Loucy (cell line): ENCODE measurements around the gene CAMK2N1.

ENCODE experiments used
- H2AFZ ChIP-seq: fragments of 200-600 bp; sonication (generic); 2 replicates; pipeline ENCODE4 v1.6.0; 2016; ENCODE audit warnings: antibody characterized with exemption, mild to moderate bottlenecking, low read length, moderate library complexity
- H3F3A ChIP-seq: fragments of 200-600 bp; 2 replicates; pipeline ENCODE4 v1.6.0; 2016; ENCODE audit warnings: antibody characterized with exemption, low read depth, mild to moderate bottlenecking
- H3K27me3 ChIP-seq: fragments of 200-600 bp; sonication (generic); 2 replicates; pipeline ENCODE4 v1.6.1; 2014; ENCODE audit warnings: low read length, mild to moderate bottlenecking; ENCODE audit not compliant: insufficient read depth, poor library complexity, severe bottlenecking
- H3K36me3 ChIP-seq: fragments of 200-600 bp; sonication (generic); 2 replicates; pipeline ENCODE4 v1.6.1; 2016; ENCODE audit warnings: low read length; ENCODE audit not compliant: insufficient read depth
- H3K4me1 ChIP-seq: fragments of 200-600 bp; sonication (generic); 2 replicates; pipeline ENCODE4 v1.5.1; 2014; ENCODE audit warnings: low read length, mild to moderate bottlenecking; ENCODE audit not compliant: insufficient read depth, poor library complexity, severe bottlenecking
- H3K4me2 ChIP-seq: fragments of 200-600 bp; sonication (generic); 2 replicates; pipeline ENCODE4 v1.6.0; 2014; ENCODE audit warnings: antibody characterized with exemption, low read length, low read depth, mild to moderate bottlenecking; ENCODE audit not compliant: poor library complexity, severe bottlenecking
- H3K4me3 ChIP-seq: fragments of 200-600 bp; sonication (generic); 2 replicates; pipeline ENCODE4 v1.5.1; 2014; ENCODE audit warnings: low read length, mild to moderate bottlenecking, mixed read lengths; ENCODE audit not compliant: poor library complexity, severe bottlenecking
- H3K79me2 ChIP-seq: fragments of 200-600 bp; sonication (generic); 2 replicates; pipeline ENCODE4 v1.6.1; 2014; ENCODE audit warnings: low read length; ENCODE audit not compliant: insufficient read depth
- H3K9ac ChIP-seq: fragments of 200-600 bp; sonication (generic); 2 replicates; pipeline ENCODE4 v1.6.0; 2014; ENCODE audit warnings: mild to moderate bottlenecking, low read depth, low read length, moderate library complexity; ENCODE audit not compliant: poor library complexity, severe bottlenecking
- H3K9me2 ChIP-seq: fragments of 200-600 bp; sonication (generic); replicated peaks from 2 replicates; pipeline ENCODE4 v1.6.1; 2016; ENCODE audit warnings: low read depth, low read length, mixed read lengths
- H3K9me3 ChIP-seq: fragments of 200-600 bp; sonication (generic); 2 replicates; pipeline ENCODE4 v1.6.1; 2014; ENCODE audit warnings: mild to moderate bottlenecking, antibody characterized with exemption, low read length, low read depth; ENCODE audit not compliant: insufficient read depth
- H4K20me1 ChIP-seq: fragments of 200-600 bp; sonication (generic); 2 replicates; pipeline ENCODE4 v1.6.0; 2014; ENCODE audit warnings: antibody characterized with exemption, low read length, mild to moderate bottlenecking; ENCODE audit not compliant: insufficient read depth, poor library complexity, severe bottlenecking
- CTCF ChIP-seq: fragments of 200-600 bp; sonication (generic); conservative IDR thresholded peaks from 2 replicates; pipeline ENCODE4 v1.5.1; 2014; ENCODE audit warnings: mild to moderate bottlenecking, antibody characterized with exemption, low read length
- EZH2phosphoT487 ChIP-seq: fragments of 200-600 bp; IDR thresholded peaks from 2 replicates; pipeline ENCODE4 v1.6.1; 2018; ENCODE audit warnings: antibody characterized with exemption, mild to moderate bottlenecking, moderate library complexity, borderline replicate concordance

The CAMK2N1 gene

GRCh38 chr1:20463502-20463901, 22.5 kb downstream of the CAMK2N1 start:
- Histone ChIP-seq H3K9me3 (no peaks in the 10 kb centered on the region), H4K20me1 (no peaks in the 10 kb centered on the region), H3K4me1 (no peaks in the 10 kb centered on the region), H3K4me2 (no peak overlapping the region), H3K4me3 (no peak overlapping the region), H2AFZ (no peak overlapping the region), H3K36me3 (no peaks in the 10 kb centered on the region), H3K27me3 (no peaks in the 10 kb centered on the region), H3K9ac (no peak overlapping the region), H3K79me2 (no peaks in the 10 kb centered on the region), H3K9me2 (no peaks in the 10 kb centered on the region), H3F3A (no peaks in the 10 kb centered on the region)
- TF ChIP-seq EZH2phosphoT487 (no peak), CTCF (no peak)

- TF ChIP-seq EZH2phosphoT487, result no peak
- TF ChIP-seq CTCF, result no peak
- H3K36me3 ChIP-seq, result no peaks in the 10 kb centered on the region
- no peaks in the 10 kb centered on the region for H3K27me3 ChIP-seq
- H3K79me2 ChIP-seq, result no peaks in the 10 kb centered on the region
- H3K4me1 ChIP-seq, result no peaks in the 10 kb centered on the region
- no peak overlapping the region for H3K4me3 ChIP-seq
- no peak overlapping the region for H2AFZ ChIP-seq
- H3K9ac ChIP-seq, result no peak overlapping the region
- no peaks in the 10 kb centered on the region for H3K9me3 ChIP-seq
- H3K4me2 ChIP-seq, result no peak overlapping the region
- H3K9me2 ChIP-seq, result no peaks in the 10 kb centered on the region
- no peaks in the 10 kb centered on the region for H4K20me1 ChIP-seq
- H3F3A ChIP-seq, result no peaks in the 10 kb centered on the region
These were observed 23.6 kb downstream of the CAMK2N1 start for GRCh38 chr1:20462397-20462796.

GRCh38 chr1:20458717-20459116, 27.3 kb downstream of the CAMK2N1 start:
- H3K79me2 ChIP-seq, result no peaks in the 10 kb centered on the region
- H3K4me2 ChIP-seq, result no peak overlapping the region
- H3K9ac ChIP-seq, result no peak overlapping the region
- H3K9me2 ChIP-seq, result no peaks in the 10 kb centered on the region
- no peak for TF ChIP-seq CTCF
- TF ChIP-seq EZH2phosphoT487, result no peak
- no peak overlapping the region for H3K4me3 ChIP-seq
- H4K20me1 ChIP-seq, result no peaks in the 10 kb centered on the region
- no peaks in the 10 kb centered on the region for H3F3A ChIP-seq
- no peaks in the 10 kb centered on the region for H3K9me3 ChIP-seq
- H2AFZ ChIP-seq, result no peak overlapping the region
- H3K27me3 ChIP-seq, result no peaks in the 10 kb centered on the region
- no peaks in the 10 kb centered on the region for H3K36me3 ChIP-seq
- H3K4me1 ChIP-seq, result no peaks in the 10 kb centered on the region
